H9 (cell line): Measurements from ENCODE around the gene CLMN. TPM values are rescaled to one million over a fixed set of nuclear protein-coding genes. Genes with fewer than 3 reads are reported as not detected.
A peak's percentile ranks its signal among the peaks of the same experiment; 100 is the strongest.

Source experiments
- DNase-seq: peaks from one replicate; pipeline ENCODE4 v3.0.0-alpha.2; 2017
- H2AFZ ChIP-seq: one replicate; pipeline ENCODE4 v1.6.1; 2013; ENCODE audit warnings: mild to moderate bottlenecking, low read length, control low read depth, moderate library complexity
- H2AK5ac ChIP-seq: 2 replicates; pipeline ENCODE4 v1.6.1; 2013; ENCODE audit warnings: low read length, control low read depth, mixed read lengths; ENCODE audit not compliant: insufficient read length
- H2BK120ac ChIP-seq: one replicate; pipeline ENCODE4 v1.6.1; 2013; ENCODE audit warnings: low read depth, mild to moderate bottlenecking, low read length, control low read depth, inconsistent platforms; ENCODE audit not compliant: poor library complexity, severe bottlenecking
- H2BK12ac ChIP-seq: 2 replicates; pipeline ENCODE4 v1.6.1; 2013; ENCODE audit warnings: low read length, control low read depth, mixed read lengths, low read depth; ENCODE audit not compliant: insufficient read length
- H2BK15ac ChIP-seq: 2 replicates; pipeline ENCODE4 v1.6.1; 2013; ENCODE audit warnings: low read depth, low read length, control low read depth
- H2BK20ac ChIP-seq: one replicate; pipeline ENCODE4 v1.6.1; 2013; ENCODE audit warnings: low read depth, mild to moderate bottlenecking, low read length, control low read depth, inconsistent platforms; ENCODE audit not compliant: poor library complexity, severe bottlenecking
- H2BK5ac ChIP-seq: 2 replicates; pipeline ENCODE4 v1.6.1; 2013; ENCODE audit warnings: low read length, control low read depth, mixed read lengths; ENCODE audit not compliant: insufficient read length
- H3K14ac ChIP-seq: 2 replicates; pipeline ENCODE4 v1.6.1; 2013; ENCODE audit warnings: low read length, control low read depth; ENCODE audit not compliant: insufficient read depth
- H3K18ac ChIP-seq: 2 replicates; pipeline ENCODE4 v1.6.1; 2013; ENCODE audit warnings: low read depth, mild to moderate bottlenecking, mixed read lengths, low read length, control low read depth; ENCODE audit not compliant: insufficient read length
- H3K23ac ChIP-seq: 2 replicates; pipeline ENCODE4 v1.6.1; 2013; ENCODE audit warnings: low read length, control low read depth, mixed read lengths, low read depth; ENCODE audit not compliant: insufficient read length
- H3K23me2 ChIP-seq: 2 replicates; pipeline ENCODE4 v1.6.1; 2013; ENCODE audit warnings: low read depth, mild to moderate bottlenecking, mixed read lengths, low read length, control low read depth; ENCODE audit not compliant: insufficient read length, poor library complexity, severe bottlenecking
- H3K27ac ChIP-seq: 2 replicates; pipeline ENCODE4 v1.5.1; 2013; ENCODE audit warnings: low read length, control low read depth, mixed read lengths, low read depth; ENCODE audit not compliant: insufficient read length
- H3K27me3 ChIP-seq: 2 replicates; pipeline ENCODE4 v1.6.1; 2013; ENCODE audit warnings: low read length, control low read depth, inconsistent platforms; ENCODE audit not compliant: insufficient read depth
- H3K4ac ChIP-seq: 2 replicates; pipeline ENCODE4 v1.6.1; 2013; ENCODE audit warnings: low read depth, mild to moderate bottlenecking, control low read depth, inconsistent platforms, low read length, moderate library complexity
- H3K4me1 ChIP-seq: 2 replicates; pipeline ENCODE4 v1.6.1; 2013; ENCODE audit warnings: low read length, control low read depth, inconsistent platforms; ENCODE audit not compliant: insufficient read depth
- H3K4me2 ChIP-seq: 2 replicates; pipeline ENCODE4 v1.6.1; 2013; ENCODE audit warnings: low read length, control low read depth, mixed read lengths; ENCODE audit not compliant: insufficient read length, insufficient read depth
- H3K56ac ChIP-seq: 2 replicates; pipeline ENCODE4 v1.6.1; 2013; ENCODE audit warnings: low read depth, mild to moderate bottlenecking, mixed read lengths, low read length, control low read depth; ENCODE audit not compliant: insufficient read length
- H3K79me1 ChIP-seq: 2 replicates; pipeline ENCODE4 v1.6.1; 2013; ENCODE audit warnings: low read depth, mild to moderate bottlenecking, moderate library complexity, low read length, control low read depth, inconsistent platforms; ENCODE audit not compliant: insufficient read depth, poor library complexity, severe bottlenecking
- H3K79me2 ChIP-seq: 2 replicates; pipeline ENCODE4 v1.6.1; 2013; ENCODE audit warnings: low read length, control low read depth, inconsistent platforms; ENCODE audit not compliant: insufficient read depth
- H3K9ac ChIP-seq: 2 replicates; pipeline ENCODE4 v1.6.1; 2013; ENCODE audit warnings: low read length, control low read depth, mixed read lengths; ENCODE audit not compliant: insufficient read length; ENCODE audit errors: extremely low read depth
- H3K9me3 ChIP-seq: one replicate; pipeline ENCODE4 v1.6.1; 2013; ENCODE audit warnings: low read depth, low read length, inconsistent platforms; ENCODE audit not compliant: control insufficient read depth
- H3T11ph ChIP-seq: one replicate; pipeline ENCODE4 v1.6.1; 2013; ENCODE audit warnings: mild to moderate bottlenecking, low read length, control low read depth, inconsistent platforms
- H4K20me1 ChIP-seq: one replicate; pipeline ENCODE4 v1.6.1; 2013; ENCODE audit not compliant: control insufficient read depth, insufficient read length, insufficient read depth
- H4K5ac ChIP-seq: 2 replicates; pipeline ENCODE4 v1.6.1; 2013; ENCODE audit warnings: low read depth, mild to moderate bottlenecking, mixed read lengths, low read length, control low read depth; ENCODE audit not compliant: insufficient read length
- H4K8ac ChIP-seq: replicated peaks from 2 replicates; pipeline ENCODE4 v1.6.1; 2013; ENCODE audit warnings: low read length, control low read depth, mixed read lengths, low read depth; ENCODE audit not compliant: insufficient read length
- H4K91ac ChIP-seq: 2 replicates; pipeline ENCODE4 v1.6.1; 2013; ENCODE audit warnings: low read depth, mild to moderate bottlenecking, moderate library complexity, mixed read lengths, low read length, control low read depth; ENCODE audit not compliant: insufficient read length
- H3K27ac Mint-ChIP-seq, 3 experiments: 2 replicates in 2 of 3; 3 replicates in 1 of 3; pipeline ENCODE4 v1.8.0; 2020 to 2021; ENCODE audit warnings: mixed read lengths in 3 of 3, mild to moderate bottlenecking in 1 of 3, moderate library complexity in 1 of 3
- H3K27me3 Mint-ChIP-seq: 2 replicates; pipeline ENCODE4 v1.8.0; 2021; ENCODE audit warnings: low read depth, mild to moderate bottlenecking, moderate library complexity, mixed read lengths
- H3K36me3 Mint-ChIP-seq, 3 experiments: 2 replicates in 2 of 3; 3 replicates in 1 of 3; pipeline ENCODE4 v1.8.0; 2020 to 2021; ENCODE audit warnings: low read depth in 3 of 3, mixed read lengths in 3 of 3; ENCODE audit not compliant: insufficient read depth in 1 of 3
- H3K4me1 Mint-ChIP-seq, 2 experiments: 2 replicates each; pipeline ENCODE4 v1.8.0; 2020; ENCODE audit warnings: mixed read lengths in 2 of 2
- H3K4me3 Mint-ChIP-seq, 2 experiments: 2 replicates in 1 of 2; 3 replicates in 1 of 2; pipeline ENCODE4 v1.8.0; 2020 to 2021; ENCODE audit warnings: mild to moderate bottlenecking in 2 of 2, mixed read lengths in 2 of 2, moderate library complexity in 1 of 2
- H3K9me3 Mint-ChIP-seq, 2 experiments: 2 replicates in 1 of 2; 3 replicates in 1 of 2; pipeline ENCODE4 v1.8.0; 2020; ENCODE audit warnings: mild to moderate bottlenecking in 2 of 2, mixed read lengths in 2 of 2, moderate library complexity in 1 of 2
- CTCF ChIP-seq: fragments of 200-600 bp; sonication (generic); conservative IDR thresholded peaks from 3 replicates; pipeline ENCODE4 v1.8.0; 2021; ENCODE audit warnings: antibody characterized with exemption, mild to moderate bottlenecking
- WGBS: extraction: QIAGEN DNeasy Blood & Tissue Kit; methylation state at CpG from one replicate; pipeline ENCODE4 v1.1.7; 2013; ENCODE audit warnings: missing lambda C conversion rate, low lambda C conversion rate, mixed read lengths; ENCODE audit not compliant: insufficient read length; ENCODE audit errors: extremely low coverage; 5-methylcytosine and 5-hydroxymethylcytosine counted together
- total RNA-seq: library from RNA; stranded (reverse); gene quantifications from 2 replicates; pipeline ENCODE4 v1.2.1, GENCODE V29; 2021

The CLMN gene
- total RNA-seq, 1 experiment from 2014 or later: 7.6 TPM

DNA sequence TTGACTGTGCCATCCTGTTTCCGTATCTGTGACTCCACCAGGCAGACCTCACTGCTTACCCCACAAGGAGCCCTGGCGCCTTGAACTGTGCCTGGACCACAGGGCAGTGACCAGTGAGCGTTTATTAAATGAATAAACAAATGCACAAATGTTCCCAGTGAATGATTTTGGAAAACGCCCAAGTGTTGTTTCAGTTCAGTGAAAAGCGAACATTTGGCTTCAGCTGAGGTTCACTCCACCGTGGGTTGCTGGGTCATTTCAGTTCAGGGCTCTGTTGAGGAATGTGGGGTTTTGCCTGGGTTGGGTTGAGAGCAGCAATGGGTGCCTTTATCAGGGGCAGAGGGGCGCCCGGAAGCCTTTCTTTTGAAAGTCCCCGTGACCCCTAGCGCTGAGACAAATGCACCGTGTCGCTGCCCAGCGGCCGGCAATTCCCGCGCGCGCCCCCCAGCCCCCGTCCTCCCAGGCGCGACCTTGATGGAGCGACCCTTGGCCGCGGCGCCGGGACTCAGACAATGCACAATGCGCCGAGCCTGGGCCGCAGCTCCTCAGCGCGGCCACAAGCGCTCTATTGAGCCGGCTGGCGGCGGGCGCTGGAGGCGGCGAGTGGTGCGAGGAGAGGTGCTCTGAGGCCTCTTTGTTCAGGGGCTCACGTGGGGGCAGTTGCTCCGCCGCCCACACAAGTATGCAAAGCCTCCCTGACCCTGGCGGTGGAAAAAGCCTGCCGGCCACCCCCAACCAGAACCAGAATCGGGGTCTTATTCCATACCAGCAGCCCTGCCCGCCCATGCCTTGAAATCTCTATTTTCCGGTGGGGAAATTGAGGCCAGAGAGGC lies 40.5 kb upstream of the CLMN start:
- Mint-ChIP-seq H3K9me3 (no peaks in the 10 kb centered on the region), H3K4me1 (peaks cover 35 to 50% of the 10 kb centered on the region in 2 experiments), H3K36me3 (no peaks in the 10 kb centered on the region; a peak in 1 of 7 replicates), H3K27me3 (peaks cover 11% of the 10 kb centered on the region), H3K27ac (0 out of 7 replicates have a peak overlapping the region, but pooled peaks of 1 of the 3 experiments have one; percentile 31), H3K4me3 (no peak overlapping the region)
- no peak overlapping the region for H3K27ac ChIP-seq
- no peak for TF ChIP-seq CTCF
- peak overlapping the region; percentile 43 for H3K14ac ChIP-seq
- no peak overlapping the region for H4K5ac ChIP-seq
- H3K23me2 ChIP-seq: peaks cover 5% of the 10 kb centered on the region
- peak overlapping the region; percentile 58 for H3K18ac ChIP-seq
- no peaks in the 10 kb centered on the region for H3K79me1 ChIP-seq
- no peak overlapping the region for H2AFZ ChIP-seq
- H3K9ac ChIP-seq: no peak overlapping the region
- H3K4ac ChIP-seq: no peak overlapping the region
- H4K20me1 ChIP-seq: no peaks in the 10 kb centered on the region
- no peak overlapping the region for H2BK20ac ChIP-seq
- no peak overlapping the region for H2BK12ac ChIP-seq
- H3K27me3 ChIP-seq: no peaks in the 10 kb centered on the region
- no peak overlapping the region for H3K56ac ChIP-seq
- no peak overlapping the region for H3K4me2 ChIP-seq
- no peaks in the 10 kb centered on the region for H3K9me3 ChIP-seq
- H4K91ac ChIP-seq: no peak overlapping the region
- no peak overlapping the region for H2AK5ac ChIP-seq
- no peak overlapping the region for H2BK5ac ChIP-seq
- no peak overlapping the region for H2BK120ac ChIP-seq
- peak; percentile 73 for DNase-seq
- no peak overlapping the region for H3K23ac ChIP-seq
- H3T11ph ChIP-seq: no peak overlapping the region
- H3K79me2 ChIP-seq: no peaks in the 10 kb centered on the region
- no CpG with 5 or more reads among the region's 47 CpGs for WGBS
- no peak overlapping the region for H2BK15ac ChIP-seq
- no peak overlapping the region for H4K8ac ChIP-seq
- peaks cover 4% of the 10 kb centered on the region; the same call in 1 of the 2 replicates for H3K4me1 ChIP-seq
